ENCODE measurements around the gene TMEM45B. TPM values are rescaled to one million over a fixed set of nuclear protein-coding genes. Genes with fewer than 3 reads are reported as not detected.
A peak's percentile ranks its signal among the peaks of the same experiment; 100 is the strongest.

Gene TMEM45B
- total RNA-seq, 1 donor from 2014 or later: not detected

GRCh38 chr11:129853518-129854231 is 38.0 kb downstream of the TMEM45B start:
- H3K36me3 ChIP-seq: no peaks in the 10 kb centered on the region
- no peak overlapping the region for H3K4me3 ChIP-seq
- TF ChIP-seq, protein P1, sequence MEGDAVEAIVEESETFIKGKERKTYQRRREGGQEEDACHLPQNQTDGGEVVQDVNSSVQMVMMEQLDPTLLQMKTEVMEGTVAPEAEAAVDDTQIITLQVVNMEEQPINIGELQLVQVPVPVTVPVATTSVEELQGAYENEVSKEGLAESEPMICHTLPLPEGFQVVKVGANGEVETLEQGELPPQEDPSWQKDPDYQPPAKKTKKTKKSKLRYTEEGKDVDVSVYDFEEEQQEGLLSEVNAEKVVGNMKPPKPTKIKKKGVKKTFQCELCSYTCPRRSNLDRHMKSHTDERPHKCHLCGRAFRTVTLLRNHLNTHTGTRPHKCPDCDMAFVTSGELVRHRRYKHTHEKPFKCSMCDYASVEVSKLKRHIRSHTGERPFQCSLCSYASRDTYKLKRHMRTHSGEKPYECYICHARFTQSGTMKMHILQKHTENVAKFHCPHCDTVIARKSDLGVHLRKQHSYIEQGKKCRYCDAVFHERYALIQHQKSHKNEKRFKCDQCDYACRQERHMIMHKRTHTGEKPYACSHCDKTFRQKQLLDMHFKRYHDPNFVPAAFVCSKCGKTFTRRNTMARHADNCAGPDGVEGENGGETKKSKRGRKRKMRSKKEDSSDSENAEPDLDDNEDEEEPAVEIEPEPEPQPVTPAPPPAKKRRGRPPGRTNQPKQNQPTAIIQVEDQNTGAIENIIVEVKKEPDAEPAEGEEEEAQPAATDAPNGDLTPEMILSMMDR (IDR thresholded peaks at IDR 0.05): no peak
- intact Hi-C loops (cut with DNase I): no loop called here
- H3K9me3 ChIP-seq: no peaks in the 10 kb centered on the region
- DNase-seq (ENCODE audit: low spot score in 2 of 2): no peak
- H3K4me1 ChIP-seq: no peaks in the 10 kb centered on the region
- no peaks in the 10 kb centered on the region for H3K27me3 ChIP-seq
- H3K27ac ChIP-seq: no peak overlapping the region

GRCh38 chr11:129854232-129854805 is 38.7 kb downstream of the TMEM45B start:
- intact Hi-C loops (cut with DNase I): no loop called here
- Histone ChIP-seq H3K27ac (no peak overlapping the region), H3K4me3 (no peak overlapping the region), H3K4me1 (no peaks in the 10 kb centered on the region), H3K9me3 (no peaks in the 10 kb centered on the region), H3K36me3 (no peaks in the 10 kb centered on the region), H3K27me3 (no peaks in the 10 kb centered on the region)
- TF ChIP-seq, protein P1 (IDR thresholded peaks at IDR 0.05): no peak
- DNase-seq (ENCODE audit: low spot score in 2 of 2): no peak

GRCh38 chr11:129855086-129855485 is 39.4 kb downstream of the TMEM45B start:
- Histone ChIP-seq H3K36me3 (no peaks in the 10 kb centered on the region), H3K27ac (no peak overlapping the region), H3K27me3 (no peaks in the 10 kb centered on the region), H3K4me3 (no peak overlapping the region), H3K4me1 (no peaks in the 10 kb centered on the region), H3K9me3 (no peaks in the 10 kb centered on the region)
- DNase-seq (ENCODE audit: low spot score in 2 of 2): no peak
- intact Hi-C loops (cut with DNase I): no loop called here
- TF ChIP-seq, protein P1 (IDR thresholded peaks at IDR 0.05): no peak

DNA sequence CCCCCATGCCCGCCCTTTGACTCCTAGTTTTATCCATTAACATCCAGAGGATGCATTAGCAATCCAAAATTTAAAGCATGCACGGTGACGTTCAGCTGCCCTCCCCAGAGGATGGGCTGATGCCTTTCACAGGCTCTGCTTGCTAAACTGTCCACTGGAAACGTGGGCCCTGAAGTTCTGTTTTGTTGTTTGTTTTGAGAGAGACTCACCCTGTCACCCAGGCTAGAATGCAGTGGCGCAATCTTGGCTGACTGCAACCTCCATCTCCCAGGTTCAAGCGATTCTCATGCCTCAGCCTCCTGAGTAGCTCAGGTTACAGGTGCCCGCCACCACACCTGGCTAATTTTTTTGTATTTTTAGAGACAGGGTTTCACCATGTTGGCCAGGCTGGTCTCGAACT is 40.4 kb downstream of the TMEM45B start:
- Histone ChIP-seq H3K9me3 (no peaks in the 10 kb centered on the region), H3K27ac (no peak overlapping the region), H3K36me3 (no peaks in the 10 kb centered on the region), H3K4me1 (no peaks in the 10 kb centered on the region), H3K27me3 (no peaks in the 10 kb centered on the region), H3K4me3 (no peak overlapping the region)
- TF ChIP-seq, protein P1 (IDR thresholded peaks at IDR 0.05): no peak
- no peak for DNase-seq (ENCODE audit: low spot score in 2 of 2)
- intact Hi-C loops (cut with DNase I): no loop called here

GRCh38 chr11:129861702-129862522 is 46.3 kb downstream of the TMEM45B start:
- Histone ChIP-seq H3K27ac (no peak overlapping the region), H3K27me3 (no peaks in the 10 kb centered on the region), H3K9me3 (no peaks in the 10 kb centered on the region), H3K4me3 (no peak overlapping the region), H3K4me1 (no peaks in the 10 kb centered on the region), H3K36me3 (peaks cover 31 to 40% of the 10 kb centered on the region in 2 donors)
- intact Hi-C loops (cut with DNase I): no loop called here
- DNase-seq (ENCODE audit: low spot score in 2 of 2): peak in 1 of 2 donors; percentile 75
- TF ChIP-seq, protein P1 (IDR thresholded peaks at IDR 0.05): no peak
